Pancreas (tissue), 10 donors: Measurements from ENCODE around the gene MBNL3. TPM values are rescaled to one million over a fixed set of nuclear protein-coding genes. Genes with fewer than 3 reads are reported as not detected.

Experiments
- ATAC-seq, 4 donors: fragments of 200-7000 bp; cut with Tn5 transposase; one replicate each; pipeline versions ENCODE4 v1.8.0 to v1.9.1; 2020; ENCODE audit warnings: mild to moderate bottlenecking in 4 of 4, moderate library complexity in 4 of 4
- DNase-seq, 6 donors: peaks; one replicate each; pipeline ENCODE4 v3.0.0-alpha.2; 2020
- FAIRE-seq: peaks from 2 replicates; lab custom pipeline; 2012; peaks lifted over from hg19 to GRCh38; lab: Jason Lieb, UNC
- H3K27ac ChIP-seq, 4 donors: fragments of 200-600 bp; sonication (generic); 1 replicate in 3 of 4; 2 replicates in 1 of 4; pipeline versions ENCODE4 v1.5.0 to v1.8.0; 2020
- H3K27me3 ChIP-seq, 4 donors: fragments of 200-600 bp; one replicate each; pipeline ENCODE4 v1.8.0; 2021
- H3K36me3 ChIP-seq, 3 donors: fragments of 200-600 bp; sonication (generic) in 1 of 3; one replicate each; pipeline versions ENCODE4 v1.5.0 to v1.8.0; 2020 to 2021
- H3K4me1 ChIP-seq, 3 donors: fragments of 200-600 bp; one replicate each; pipeline ENCODE4 v1.8.0; 2021
- H3K4me3 ChIP-seq, 4 donors: fragments of 200-600 bp; sonication (generic) in 2 of 4; one replicate each; pipeline versions ENCODE4 v1.5.0 to v1.8.0; 2020 to 2021
- H3K9me3 ChIP-seq, 4 donors: fragments of 200-600 bp; one replicate each; pipeline ENCODE4 v1.8.0; 2021
- WGBS, 2 donors: extraction: QIAGEN DNeasy Blood & Tissue Kit; methylation state at CpG; one replicate each; pipeline ENCODE4 v1.1.7; 2013; 5-methylcytosine and 5-hydroxymethylcytosine counted together
- intact Hi-C, 3 donors: fragments of 100-400 bp; cut with DNase I; formaldehyde crosslinking; loops; one replicate each; pipeline versions ENCODE4 v1.11.1 to v1.14.2; 2022
- polyA plus RNA-seq, 2 donors: library from polyadenylated mRNA; stranded (reverse); fragments of 200-250 nt; gene quantifications; one replicate each; pipeline ENCODE4 v1.2.3, GENCODE V29; 2013
- total RNA-seq, 6 donors: library from RNA; stranded (reverse); fragmentation: NEBNext Ultra II Directional in 4 of 6; extraction: Animal tissue kit (Norgen Biotek cat#: 25700) in 4 of 6; gene quantifications; one replicate each; pipeline versions ENCODE4 v1.2.1 to v1.2.4, GENCODE V29; 2021 to 2023
- TF ChIP-seq, protein P1 (sequence below), 4 donors: fragments of 200-600 bp; sonication (generic) in 3 of 4; IDR thresholded peaks; one replicate each; pipeline versions ENCODE4 v1.5.0 to v1.8.0; 2021; ENCODE audit warnings: antibody characterized with exemption in 4 of 4
- donor health status: healthy with polysubstance abuse.
- donor health status: DM: no; HTN: no; CAD: no; lungs with moderate emphysema.
- donor health status: DM: no; HTN: no; CAD: no.
- donor health status: control.
- donor health status: control.
- donor health status: Bipolar disorder and iron deficiency.
- donor health status: DM: yes; HTN: yes; CAD: no.
- donor health status: DM: no; HTN: no; CAD: no.
- donor health status: DM: no; HTN: no; CAD: no.
- donor health status: DM: yes; HTN: yes; CAD: no.

Gene MBNL3
- total and polyA plus RNA-seq, 8 donors = 1.2 to 15.7 (median 11.3) TPM

GRCh38 chrX:132409780-132410556, 78.9 kb downstream of the MBNL3 start:
- no peak for ATAC-seq
- no peaks in the 10 kb centered on the region for H3K27me3 ChIP-seq
- TF ChIP-seq, protein P1, sequence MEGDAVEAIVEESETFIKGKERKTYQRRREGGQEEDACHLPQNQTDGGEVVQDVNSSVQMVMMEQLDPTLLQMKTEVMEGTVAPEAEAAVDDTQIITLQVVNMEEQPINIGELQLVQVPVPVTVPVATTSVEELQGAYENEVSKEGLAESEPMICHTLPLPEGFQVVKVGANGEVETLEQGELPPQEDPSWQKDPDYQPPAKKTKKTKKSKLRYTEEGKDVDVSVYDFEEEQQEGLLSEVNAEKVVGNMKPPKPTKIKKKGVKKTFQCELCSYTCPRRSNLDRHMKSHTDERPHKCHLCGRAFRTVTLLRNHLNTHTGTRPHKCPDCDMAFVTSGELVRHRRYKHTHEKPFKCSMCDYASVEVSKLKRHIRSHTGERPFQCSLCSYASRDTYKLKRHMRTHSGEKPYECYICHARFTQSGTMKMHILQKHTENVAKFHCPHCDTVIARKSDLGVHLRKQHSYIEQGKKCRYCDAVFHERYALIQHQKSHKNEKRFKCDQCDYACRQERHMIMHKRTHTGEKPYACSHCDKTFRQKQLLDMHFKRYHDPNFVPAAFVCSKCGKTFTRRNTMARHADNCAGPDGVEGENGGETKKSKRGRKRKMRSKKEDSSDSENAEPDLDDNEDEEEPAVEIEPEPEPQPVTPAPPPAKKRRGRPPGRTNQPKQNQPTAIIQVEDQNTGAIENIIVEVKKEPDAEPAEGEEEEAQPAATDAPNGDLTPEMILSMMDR (IDR thresholded peaks at IDR 0.05) = no peak
- H3K4me1 ChIP-seq = peaks cover 0 to 4% (median 0%) of the 10 kb centered on the region in 3 donors
- WGBS, 2 donors = 61 to 86% methylated on average over 5 of the region's 5 CpGs
- H3K36me3 ChIP-seq = no peaks in the 10 kb centered on the region
- no peak overlapping the region for H3K27ac ChIP-seq
- intact Hi-C loops = no loop called here
- DNase-seq = no peak
- no peak overlapping the region for H3K4me3 ChIP-seq
- no peaks in the 10 kb centered on the region for H3K9me3 ChIP-seq
- FAIRE-seq = no peak

- no peaks in the 10 kb centered on the region for H3K9me3 ChIP-seq
- peaks cover 0 to 4% (median 0%) of the 10 kb centered on the region in 3 donors for H3K4me1 ChIP-seq
- H3K27me3 ChIP-seq = no peaks in the 10 kb centered on the region
- intact Hi-C loops = no loop called here
- H3K27ac ChIP-seq = no peak overlapping the region
- H3K36me3 ChIP-seq = no peaks in the 10 kb centered on the region
- no peak for ATAC-seq
- DNase-seq = no peak
- WGBS, 2 donors = 55 to 83% methylated on average over 1 of the region's 1 CpG
- TF ChIP-seq, protein P1 (IDR thresholded peaks at IDR 0.05) = no peak
- H3K4me3 ChIP-seq = no peak overlapping the region
- FAIRE-seq = no peak
Observed at GRCh38 chrX:132407691-132408090, 81.1 kb downstream of the MBNL3 start.

DNA sequence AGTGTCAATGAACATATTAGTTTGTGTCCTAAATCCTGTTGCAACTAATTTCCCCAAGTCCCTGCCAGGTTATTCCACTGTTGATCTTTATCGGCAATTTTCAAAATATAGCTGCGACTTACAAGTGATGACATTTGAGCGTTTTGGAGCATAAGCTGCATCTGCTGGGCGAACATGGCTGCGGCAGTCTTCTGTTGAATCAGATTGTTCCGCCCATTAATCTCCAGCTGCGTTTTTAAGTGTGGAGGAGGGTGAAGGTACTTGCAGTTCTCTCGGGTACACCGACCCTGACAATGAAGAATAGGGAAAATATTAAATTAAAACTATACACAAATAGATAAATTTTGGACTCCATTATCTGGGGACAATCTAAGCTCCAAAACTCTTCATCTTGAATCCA, 82.7 kb downstream of the MBNL3 start:
- Histone ChIP-seq H3K36me3 (no peaks in the 10 kb centered on the region), H3K27ac (no peak overlapping the region), H3K27me3 (no peaks in the 10 kb centered on the region), H3K4me3 (no peak overlapping the region), H3K4me1 (peaks cover 0 to 4% (median 0%) of the 10 kb centered on the region in 3 donors), H3K9me3 (no peaks in the 10 kb centered on the region)
- ATAC-seq (no peak), FAIRE-seq (no peak), DNase-seq (no peak)
- TF ChIP-seq, protein P1 (IDR thresholded peaks at IDR 0.05) = no peak
- WGBS, 2 donors = 76 to 96% methylated on average over 9 of the region's 9 CpGs
- intact Hi-C loops = no loop called here

DNA sequence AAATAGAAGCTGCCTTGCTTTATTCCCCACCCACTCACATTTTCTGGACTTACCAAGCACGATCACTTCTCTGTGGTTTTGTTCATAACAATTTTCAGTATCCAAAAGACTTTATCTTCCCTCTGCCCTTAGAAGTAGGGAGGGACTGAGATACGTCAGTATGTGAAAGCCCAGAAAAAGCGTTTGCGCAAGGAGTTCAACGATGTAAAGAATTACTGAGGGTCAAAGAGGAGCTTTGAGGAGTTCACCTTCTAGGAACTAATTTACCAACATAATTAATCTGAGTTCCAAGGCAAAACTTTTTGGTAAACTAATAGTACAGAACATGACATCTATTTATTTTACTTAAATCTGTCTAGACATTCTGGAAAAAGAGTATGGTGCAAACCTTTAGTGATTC, 84.6 kb downstream of the MBNL3 start:
- no peak overlapping the region for H3K4me3 ChIP-seq
- no peaks in the 10 kb centered on the region for H3K36me3 ChIP-seq
- no peaks in the 10 kb centered on the region for H3K27me3 ChIP-seq
- WGBS, 2 donors = 73 to 84% methylated on average over 5 of the region's 5 CpGs
- H3K9me3 ChIP-seq = no peaks in the 10 kb centered on the region
- H3K4me1 ChIP-seq = peaks cover 0 to 4% (median 0%) of the 10 kb centered on the region in 3 donors
- intact Hi-C loops = no loop called here
- FAIRE-seq (no peak), ATAC-seq (no peak), DNase-seq (no peak)
- no peak overlapping the region for H3K27ac ChIP-seq
- TF ChIP-seq, protein P1 (IDR thresholded peaks at IDR 0.05) = no peak

GRCh38 chrX:132401935-132402334, 86.9 kb downstream of the MBNL3 start:
- ATAC-seq (peak in 2 of 4 donors; percentile 44 to 51), DNase-seq (no peak), FAIRE-seq (no peak)
- intact Hi-C loops = no loop called here
- H3K27ac ChIP-seq = no peak overlapping the region
- no peaks in the 10 kb centered on the region for H3K4me1 ChIP-seq
- no peaks in the 10 kb centered on the region for H3K36me3 ChIP-seq
- TF ChIP-seq, protein P1 (IDR thresholded peaks at IDR 0.05) = no peak
- no peaks in the 10 kb centered on the region for H3K27me3 ChIP-seq
- no peak overlapping the region for H3K4me3 ChIP-seq
- no peaks in the 10 kb centered on the region for H3K9me3 ChIP-seq
- WGBS, 2 donors = 47 to 54% methylated on average over 1 of the region's 1 CpG
